Measurements from ENCODE around the gene EPYC.

GRCh38 chr12:91004872-91005271 is at the start of gene EPYC:
- TF ChIP-seq ZNF384 (IDR thresholded peaks at IDR 0.05) (no peak), FOXM1 (IDR thresholded peaks at IDR 0.05; ENCODE audit: borderline replicate concordance) (no peak), LEF1 (IDR thresholded peaks at IDR 0.05; ENCODE audit: borderline replicate concordance) (no peak), FOXK2 (IDR thresholded peaks at IDR 0.05) (no peak), ELF4 (IDR thresholded peaks at IDR 0.05) (no peak), SP1 (IDR thresholded peaks at IDR 0.05) (no peak), ARNT (IDR thresholded peaks at IDR 0.05) (no peak), FOXA1 (IDR thresholded peaks at IDR 0.05) (no peak), BHLHE40 (IDR thresholded peaks at IDR 0.05; ENCODE audit: borderline replicate concordance) (no peak), L3MBTL2 (conservative IDR thresholded peaks at IDR 0.05) (no peak), HDGF (IDR thresholded peaks at IDR 0.05; ENCODE audit: borderline replicate concordance) (no peak), CTBP1 (IDR thresholded peaks at IDR 0.05; ENCODE audit: borderline replicate concordance) (no peak), TARDBP (IDR thresholded peaks at IDR 0.05) (no peak), SUZ12 (IDR thresholded peaks at IDR 0.05) (no peak)

Measured in HEK293T (cell line).